Activated CD8-positive, alpha-beta T cell treated with anti-CD3 and anti-CD28 coated beads for 36 hours (primary cell): ENCODE results near the gene PWP1. TPM values are rescaled to one million over a fixed set of nuclear protein-coding genes. Genes with fewer than 3 reads are reported as not detected.
"Not testable (repeated sequence)": the region's sequence is repeated elsewhere in the genome, so short reads cannot be mapped to it uniquely, and the experiment has no call there.

Experiments
- ATAC-seq: fragments of 200-7000 bp; cut with Tn5 transposase; one replicate; pipeline ENCODE4 v1.10.0; 2021; ENCODE audit warnings: mild to moderate bottlenecking, moderate library complexity
- CTCF ChIA-PET: fragments of 350-600 bp; sonication (Branson Sonifier 250); formaldehyde crosslinking; loops from one replicate; lab custom pipeline; 2021; ENCODE audit warnings: antibody characterized with exemption; lab: Charles Lee
- POLR2A ChIA-PET: fragments of 350-600 bp; sonication (Branson Sonifier 250); formaldehyde crosslinking; loops from one replicate; lab custom pipeline; 2021; ENCODE audit warnings: antibody characterized with exemption; lab: Charles Lee
- DNase-seq: peaks from one replicate; pipeline ENCODE4 v3.0.0-alpha.2; 2020
- H3K27ac Mint-ChIP-seq: one replicate; pipeline ENCODE4 v1.8.0; 2021; ENCODE audit warnings: mild to moderate bottlenecking, mixed read lengths
- H3K27me3 Mint-ChIP-seq: one replicate; pipeline ENCODE4 v1.8.0; 2021; ENCODE audit warnings: mixed read lengths
- H3K36me3 Mint-ChIP-seq: one replicate; pipeline ENCODE4 v1.8.0; 2021; ENCODE audit warnings: low read depth, mixed read lengths
- H3K4me1 Mint-ChIP-seq: one replicate; pipeline ENCODE4 v1.8.0; 2021; ENCODE audit warnings: low read depth, mixed read lengths
- H3K4me3 Mint-ChIP-seq: one replicate; pipeline ENCODE4 v1.8.0; 2021; ENCODE audit warnings: mild to moderate bottlenecking, moderate library complexity, mixed read lengths
- H3K9me3 Mint-ChIP-seq: one replicate; pipeline ENCODE4 v1.8.0; 2021; ENCODE audit warnings: mixed read lengths
- intact Hi-C: fragments of 100-400 bp; cut with micrococcal nuclease; formaldehyde crosslinking; loops from one replicate; pipeline ENCODE4 v1.10.0; 2022
- total RNA-seq, 2 experiments: library from RNA; stranded (reverse); gene quantifications; one replicate each; pipeline ENCODE4 v1.2.3, GENCODE V29; 2021
- TF ChIP-seq, protein P1 (sequence below): fragments of 200-600 bp; IDR thresholded peaks from one replicate; pipeline ENCODE4 v1.8.0; 2022; ENCODE audit warnings: antibody characterized with exemption, mild to moderate bottlenecking

Gene PWP1
- total RNA-seq, 2 experiments from 2014 or later: 52.4 to 57.5 TPM

DNA sequence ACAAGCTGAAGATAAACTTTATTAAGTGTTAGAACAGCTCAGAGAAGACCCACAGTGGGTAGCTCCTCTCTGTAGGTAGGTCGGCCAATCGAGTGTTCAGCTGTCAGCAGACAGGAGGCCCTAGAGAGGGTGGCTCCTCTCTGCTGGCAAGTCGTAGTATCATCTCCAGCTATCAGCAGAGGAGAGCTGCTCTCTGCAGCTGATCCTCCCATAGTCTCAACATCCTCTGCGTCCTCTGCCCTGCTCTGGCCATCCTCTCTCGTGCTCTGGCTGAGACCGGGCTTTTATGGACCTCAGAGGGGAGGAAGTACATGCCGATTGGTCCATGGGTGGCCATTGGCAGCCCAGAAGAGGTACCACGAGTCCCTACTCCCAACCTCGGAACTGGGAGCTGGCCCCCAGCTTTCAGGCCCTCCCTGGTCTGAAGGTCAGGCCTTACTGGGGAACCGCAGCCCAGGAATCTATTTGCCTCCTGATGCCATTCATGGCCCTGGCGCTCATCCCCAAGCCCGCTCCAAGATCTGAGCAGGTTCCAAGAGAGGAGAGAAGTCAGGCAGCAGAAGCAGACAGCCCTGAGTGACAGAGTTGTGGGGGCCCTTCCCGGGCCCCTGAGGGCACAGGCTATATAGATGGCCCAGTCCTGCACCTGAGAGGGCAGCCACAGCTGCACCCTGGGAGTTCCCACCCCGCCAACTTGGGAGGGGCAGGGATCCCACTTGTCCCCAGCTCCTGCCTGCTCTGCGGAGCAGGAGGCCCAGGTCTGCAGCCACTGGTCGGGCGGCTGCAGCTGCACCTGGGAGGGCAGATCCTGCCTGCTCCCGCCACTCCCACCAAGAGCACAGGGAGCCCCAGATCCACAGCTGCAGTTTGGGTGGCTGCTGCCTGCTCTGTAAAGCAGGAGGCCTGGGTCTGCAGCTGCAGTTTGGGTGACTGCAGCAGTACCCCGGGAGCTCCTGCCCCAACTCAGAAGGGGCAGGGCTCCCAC, 3.5 kb upstream of the PWP1 start:
- TF ChIP-seq, protein P1, sequence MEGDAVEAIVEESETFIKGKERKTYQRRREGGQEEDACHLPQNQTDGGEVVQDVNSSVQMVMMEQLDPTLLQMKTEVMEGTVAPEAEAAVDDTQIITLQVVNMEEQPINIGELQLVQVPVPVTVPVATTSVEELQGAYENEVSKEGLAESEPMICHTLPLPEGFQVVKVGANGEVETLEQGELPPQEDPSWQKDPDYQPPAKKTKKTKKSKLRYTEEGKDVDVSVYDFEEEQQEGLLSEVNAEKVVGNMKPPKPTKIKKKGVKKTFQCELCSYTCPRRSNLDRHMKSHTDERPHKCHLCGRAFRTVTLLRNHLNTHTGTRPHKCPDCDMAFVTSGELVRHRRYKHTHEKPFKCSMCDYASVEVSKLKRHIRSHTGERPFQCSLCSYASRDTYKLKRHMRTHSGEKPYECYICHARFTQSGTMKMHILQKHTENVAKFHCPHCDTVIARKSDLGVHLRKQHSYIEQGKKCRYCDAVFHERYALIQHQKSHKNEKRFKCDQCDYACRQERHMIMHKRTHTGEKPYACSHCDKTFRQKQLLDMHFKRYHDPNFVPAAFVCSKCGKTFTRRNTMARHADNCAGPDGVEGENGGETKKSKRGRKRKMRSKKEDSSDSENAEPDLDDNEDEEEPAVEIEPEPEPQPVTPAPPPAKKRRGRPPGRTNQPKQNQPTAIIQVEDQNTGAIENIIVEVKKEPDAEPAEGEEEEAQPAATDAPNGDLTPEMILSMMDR: no peak
- Mint-ChIP-seq H3K27me3 (peaks cover 6% of the 10 kb centered on the region), H3K9me3 (no peaks in the 10 kb centered on the region), H3K36me3 (peaks cover 13% of the 10 kb centered on the region), H3K4me3 (no peak overlapping the region), H3K4me1 (peaks cover 14% of the 10 kb centered on the region), H3K27ac (no peak overlapping the region)
- intact Hi-C loops: no loop called here
- ATAC-seq (no peak), DNase-seq (no peak)
- POLR2A ChIA-PET: interaction anchor here (1.4 kb wide), 1 partner anchor 11 kb away, joined by 3 read pairs; no protein-coding TSS in a partner anchor
- CTCF ChIA-PET: interaction anchor here (4.9 kb wide), 1 partner anchor 10 kb away, joined by 40 read pairs; no protein-coding TSS in a partner anchor

DNA sequence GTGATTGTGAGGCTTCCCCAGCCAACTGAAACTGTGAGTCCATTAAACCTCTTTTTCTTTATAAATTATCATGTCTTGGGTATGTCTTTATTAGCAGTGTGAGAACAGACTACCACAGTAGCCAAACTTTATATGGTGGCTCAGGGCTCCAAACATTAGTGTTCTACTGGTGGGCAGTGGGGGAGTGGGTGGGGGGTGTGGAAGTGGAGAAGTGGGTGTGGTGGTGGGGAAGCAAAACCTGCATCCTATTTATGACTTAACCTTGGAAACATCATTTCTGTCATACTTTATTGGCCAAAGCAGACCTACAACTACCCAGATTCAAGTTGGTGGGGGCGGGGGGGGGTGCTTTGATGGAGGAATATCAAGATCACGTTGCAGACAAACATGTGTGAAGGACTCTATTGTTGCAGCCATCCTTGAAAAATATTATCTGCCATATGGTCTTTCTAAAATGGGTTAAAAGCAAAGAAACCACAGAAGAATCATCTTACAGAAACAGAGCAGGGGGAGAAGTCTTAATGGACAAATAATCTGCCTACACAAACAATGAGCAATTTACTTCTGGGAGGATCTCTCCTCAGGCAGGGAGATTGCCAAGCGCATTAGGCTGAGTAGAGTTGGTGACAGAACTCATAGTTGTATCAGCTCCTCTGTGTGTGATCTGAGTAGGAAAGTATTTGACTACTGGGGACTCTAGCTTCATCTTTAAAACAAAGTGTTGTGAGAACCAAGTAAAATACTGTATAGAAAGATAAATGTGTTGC, 1.4 kb upstream of the PWP1 start:
- peak overlapping the region; percentile 91 for H3K4me3 Mint-ChIP-seq
- ChIA-PET CTCF (interaction anchor here (1.5 to 4.9 kb wide), 3 partner anchors 8 to 13 kb away, joined by 5 to 40 read pairs (median 8); no protein-coding TSS in a partner anchor), POLR2A (interaction anchor here (1.0 to 2.2 kb wide), 3 partner anchors 13 to 76 kb away, joined by 3 to 8 read pairs (median 3); partner anchors contain the start of gene PRDM4)
- peaks cover 2% of the 10 kb centered on the region for H3K27me3 Mint-ChIP-seq
- TF ChIP-seq, protein P1: no peak
- peak overlapping the region; percentile 97 for H3K27ac Mint-ChIP-seq
- ATAC-seq (no peak), DNase-seq (no peak)
- H3K9me3 Mint-ChIP-seq: no peaks in the 10 kb centered on the region
- H3K4me1 Mint-ChIP-seq: peaks cover 19% of the 10 kb centered on the region
- intact Hi-C loops: no loop called here
- H3K36me3 Mint-ChIP-seq: peaks cover 22% of the 10 kb centered on the region

DNA sequence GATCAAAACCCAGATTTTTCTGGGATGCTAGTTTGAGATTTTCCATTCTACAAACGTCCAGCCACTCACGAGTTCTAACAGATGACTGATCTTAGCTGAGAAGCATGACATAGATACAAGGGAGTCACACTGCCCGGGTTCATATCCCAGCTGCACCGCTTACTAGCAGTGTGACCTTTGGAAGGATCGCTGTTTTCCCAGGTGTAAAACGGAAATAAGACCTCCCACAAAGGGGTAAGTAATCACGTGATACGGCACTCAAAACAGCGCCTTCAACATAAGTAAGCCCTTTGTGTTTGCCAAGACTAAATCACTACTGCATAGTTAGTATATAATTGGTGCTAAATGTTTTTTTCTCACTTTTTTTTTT, 624 bp upstream of the PWP1 start:
- POLR2A ChIA-PET: interaction anchor here (0.8 to 2.2 kb wide), 4 partner anchors 13 to 877 kb away, joined by 3 to 13 read pairs (median 6); partner anchors contain the start of gene PRDM4
- peaks cover 19% of the 10 kb centered on the region for H3K4me1 Mint-ChIP-seq
- peak; percentile 23 for ATAC-seq
- peak overlapping the region; percentile 91 for H3K4me3 Mint-ChIP-seq
- H3K27me3 Mint-ChIP-seq: no peaks in the 10 kb centered on the region
- TF ChIP-seq, protein P1: no peak
- H3K27ac Mint-ChIP-seq: peak overlapping the region; percentile 97
- no peaks in the 10 kb centered on the region for H3K9me3 Mint-ChIP-seq
- CTCF ChIA-PET: interaction anchor here (1.5 to 1.7 kb wide), 2 partner anchors 9 to 14 kb away, joined by 5 to 8 read pairs; no protein-coding TSS in a partner anchor
- H3K36me3 Mint-ChIP-seq: peaks cover 29% of the 10 kb centered on the region
- DNase-seq: peak; percentile 53
- intact Hi-C loops: no loop called here

DNA sequence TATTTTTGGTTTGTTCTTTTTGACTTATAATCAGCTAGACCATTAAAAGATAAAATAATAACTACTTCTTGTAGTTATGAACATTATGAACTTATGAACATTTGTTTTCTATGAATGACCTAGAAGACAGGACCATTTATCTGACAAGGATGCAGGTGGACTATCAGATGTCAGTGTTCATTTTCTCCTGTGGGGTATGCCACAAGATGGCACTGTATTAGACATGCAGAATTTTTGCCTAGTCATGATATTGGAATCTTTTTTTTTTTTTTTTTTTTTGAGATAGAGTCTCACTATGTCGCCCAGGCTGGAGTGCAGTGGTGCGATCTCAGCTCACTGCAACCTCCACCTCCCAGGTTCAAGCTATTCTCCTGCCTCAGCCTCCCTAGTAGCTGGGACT, 10.2 kb downstream of the PWP1 start:
- DNase-seq, H3K4me1 Mint-ChIP-seq, H3K9me3 Mint-ChIP-seq, POLR2A ChIA-PET, H3K4me3 Mint-ChIP-seq, H3K27me3 Mint-ChIP-seq, intact Hi-C loops, H3K27ac Mint-ChIP-seq: not testable (repeated sequence)
- peaks cover 62% of the 10 kb centered on the region for H3K36me3 Mint-ChIP-seq
- ATAC-seq: peak; percentile 20
- CTCF ChIA-PET: interaction anchor here (0.7 to 2.7 kb wide), 2 partner anchors 22 to 189 kb away, joined by 3 to 9 read pairs; no protein-coding TSS in a partner anchor

DNA sequence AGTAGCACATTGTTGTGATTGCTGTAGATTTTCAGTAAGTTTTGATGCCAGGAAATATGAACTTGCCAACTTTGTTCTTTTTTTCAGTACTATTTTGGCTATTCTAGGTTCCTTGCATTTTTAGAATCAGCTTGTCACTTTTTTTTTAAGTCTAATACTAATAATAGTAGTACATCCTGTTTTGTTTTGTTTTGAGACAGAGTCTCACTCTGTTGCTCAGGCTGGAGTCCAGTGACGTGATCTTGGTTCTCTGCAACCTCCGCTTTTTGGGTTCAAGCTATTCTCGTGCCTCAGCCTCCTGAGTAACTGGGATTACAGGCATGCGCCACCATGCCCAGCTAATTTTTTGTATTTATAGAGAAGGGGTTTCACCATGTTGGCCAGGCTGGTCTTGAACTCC, 16.5 kb downstream of the PWP1 start:
- intact Hi-C loops: no loop called here
- no peaks in the 10 kb centered on the region for H3K27me3 Mint-ChIP-seq
- no peak for DNase-seq
- no peak for ATAC-seq
- H3K36me3 Mint-ChIP-seq: peaks cover 85% of the 10 kb centered on the region
- H3K4me3 Mint-ChIP-seq: no peak overlapping the region
- no peaks in the 10 kb centered on the region for H3K4me1 Mint-ChIP-seq
- TF ChIP-seq, protein P1: no peak
- POLR2A ChIA-PET: no interaction called here
- CTCF ChIA-PET: no interaction called here
- H3K9me3 Mint-ChIP-seq: no peaks in the 10 kb centered on the region
- H3K27ac Mint-ChIP-seq: no peak overlapping the region
